Fibroblast of skin of scalp (primary cell): ENCODE measurements around the gene LGALS7B.
"Not testable (repeated sequence)": the region's sequence is repeated elsewhere in the genome, so short reads cannot be mapped to it uniquely, and the experiment has no call there.

Experiments
- DNase-seq: peaks from one replicate; pipeline ENCODE4 v3.0.0-alpha.2; 2013

LGALS7B gene

GRCh38 chr19:38825936-38826335 lies 36.9 kb downstream of the LGALS7B start:
- DNase-seq = not testable (repeated sequence)

DNA sequence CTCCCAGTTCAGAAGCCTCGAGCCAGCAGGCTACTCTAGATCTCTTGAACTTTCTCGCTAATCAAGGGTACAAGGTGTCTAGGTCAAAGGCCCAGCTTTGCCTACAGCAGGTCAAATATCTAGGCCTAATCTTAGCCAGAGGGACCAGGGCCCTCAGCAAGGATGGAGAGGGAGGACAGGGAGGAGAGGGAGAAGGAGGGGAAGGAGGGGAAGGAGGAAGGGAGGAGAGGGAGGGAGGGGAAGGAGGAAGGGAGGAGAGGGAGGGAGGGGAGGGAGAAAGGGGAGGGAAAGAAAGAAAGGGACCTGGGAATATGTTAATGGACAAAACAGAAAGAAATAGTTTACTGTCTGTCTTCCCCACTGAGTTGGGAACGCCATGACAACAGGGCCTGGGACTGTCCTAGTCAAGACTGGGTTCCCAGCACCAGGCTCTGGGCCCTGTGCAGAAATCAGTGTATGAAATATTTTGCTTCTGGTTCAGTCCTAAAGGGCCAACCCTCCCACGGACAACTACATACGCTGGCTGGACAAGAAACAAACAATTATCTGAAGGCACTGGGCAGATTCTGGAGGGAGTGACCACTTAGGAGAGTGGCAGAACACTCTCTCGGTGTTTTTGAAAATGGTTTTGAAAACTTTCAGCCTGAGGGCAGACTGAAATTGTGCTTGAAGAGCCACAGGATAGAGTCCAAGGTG lies 38.0 kb downstream of the LGALS7B start:
- no peak for DNase-seq

GRCh38 chr19:38829203-38829602 lies 40.2 kb downstream of the LGALS7B start:
- DNase-seq = peak; percentile 38

DNA sequence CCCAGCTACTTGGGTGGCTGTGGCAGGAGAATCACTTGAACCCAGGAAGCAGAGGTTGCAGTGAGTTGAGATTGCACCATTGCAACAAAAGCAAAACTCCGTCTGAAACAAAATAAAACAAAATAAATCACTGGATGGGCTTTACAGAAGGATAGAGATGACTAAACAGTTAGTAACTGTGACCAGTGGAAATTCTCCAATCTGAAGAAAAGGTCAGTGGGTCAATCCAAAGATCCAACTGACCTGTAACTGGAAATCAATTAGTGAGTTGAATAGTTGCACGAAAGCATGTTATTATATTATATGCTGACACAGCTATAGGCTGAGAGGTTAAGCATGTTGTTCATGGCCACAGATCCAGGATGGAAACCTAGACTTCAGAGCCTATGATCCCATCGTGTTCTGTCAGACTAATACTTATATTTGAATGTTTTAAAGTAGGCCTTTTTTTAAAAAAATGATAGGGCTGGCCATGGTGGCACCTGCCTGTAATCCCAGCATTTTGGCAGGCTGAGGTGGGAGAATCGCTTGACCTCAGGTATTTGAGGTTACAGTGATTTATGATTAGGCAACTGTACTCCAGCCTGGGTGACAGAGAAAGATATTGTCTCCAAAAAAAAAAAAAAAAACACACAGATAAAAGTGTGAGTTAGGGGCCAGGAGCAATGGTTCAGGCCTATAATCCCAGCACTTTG lies 41.2 kb downstream of the LGALS7B start:
- DNase-seq = no peak

- peak; percentile 89 for DNase-seq
Observed at GRCh38 chr19:38831142-38831605, 42.2 kb downstream of the LGALS7B start.

DNA sequence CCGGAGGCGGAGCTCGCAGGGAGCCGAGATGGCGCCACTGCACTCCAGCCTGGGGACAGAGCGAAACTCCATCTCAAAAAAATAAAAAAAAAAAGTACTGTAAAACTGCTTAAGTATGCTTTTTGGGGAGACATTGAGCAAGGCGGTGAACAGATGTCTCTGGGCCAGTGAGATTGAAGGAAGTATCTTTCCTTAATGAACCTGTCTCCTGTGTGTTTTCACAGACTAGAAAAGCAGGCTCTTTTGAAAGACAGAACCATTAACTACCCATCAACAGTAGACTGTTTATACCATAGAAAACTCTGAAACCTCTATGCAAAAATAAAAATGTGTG lies 44.1 kb downstream of the LGALS7B start:
- DNase-seq = no peak

DNA sequence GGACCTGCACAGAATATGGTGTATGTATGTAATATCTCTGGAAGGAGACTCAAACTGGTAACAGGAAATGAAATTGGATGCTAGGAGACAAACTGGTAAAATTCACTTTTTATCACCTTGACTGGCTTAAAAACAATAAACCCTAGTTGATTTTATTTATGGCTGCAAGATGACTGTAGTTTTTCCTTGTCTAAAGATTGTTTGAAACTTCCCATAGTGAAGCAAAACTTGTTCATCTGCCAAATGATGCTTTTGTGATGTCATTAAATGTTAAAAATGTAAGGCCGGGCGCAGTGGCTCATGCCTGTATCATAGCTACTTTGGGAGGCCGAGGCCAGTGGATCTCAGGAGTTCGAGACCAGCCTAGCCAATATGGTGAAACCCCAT lies 45.1 kb downstream of the LGALS7B start:
- DNase-seq = no peak

DNA sequence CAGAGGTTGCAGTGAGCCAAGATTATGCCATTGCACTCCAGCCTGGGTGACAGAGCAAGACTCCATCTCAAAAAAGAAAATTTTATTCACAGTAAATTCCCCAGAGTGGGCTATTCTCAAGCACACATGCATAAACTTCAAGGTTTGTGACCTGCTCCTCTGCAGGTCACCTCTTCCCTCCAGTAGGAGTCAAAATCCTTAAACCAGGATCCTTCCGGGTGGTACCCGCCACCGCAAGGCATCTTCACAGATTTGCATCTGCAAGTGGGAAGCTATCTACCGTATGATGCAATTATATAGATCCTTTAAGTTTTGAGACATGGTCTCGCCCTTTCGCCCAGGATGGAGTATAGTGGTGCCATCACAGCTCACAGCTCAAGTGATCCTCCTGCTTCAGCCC lies 45.6 kb downstream of the LGALS7B start:
- DNase-seq = no peak

GRCh38 chr19:38836159-38836982 lies 47.4 kb downstream of the LGALS7B start:
- DNase-seq = no peak

- no peak for DNase-seq
Observed at GRCh38 chr19:38836983-38837626, 48.1 kb downstream of the LGALS7B start.

GRCh38 chr19:38837656-38838121 lies 48.7 kb downstream of the LGALS7B start:
- no peak for DNase-seq

- DNase-seq = no peak
Observed at GRCh38 chr19:38838208-38838985, 49.4 kb downstream of the LGALS7B start.

DNA sequence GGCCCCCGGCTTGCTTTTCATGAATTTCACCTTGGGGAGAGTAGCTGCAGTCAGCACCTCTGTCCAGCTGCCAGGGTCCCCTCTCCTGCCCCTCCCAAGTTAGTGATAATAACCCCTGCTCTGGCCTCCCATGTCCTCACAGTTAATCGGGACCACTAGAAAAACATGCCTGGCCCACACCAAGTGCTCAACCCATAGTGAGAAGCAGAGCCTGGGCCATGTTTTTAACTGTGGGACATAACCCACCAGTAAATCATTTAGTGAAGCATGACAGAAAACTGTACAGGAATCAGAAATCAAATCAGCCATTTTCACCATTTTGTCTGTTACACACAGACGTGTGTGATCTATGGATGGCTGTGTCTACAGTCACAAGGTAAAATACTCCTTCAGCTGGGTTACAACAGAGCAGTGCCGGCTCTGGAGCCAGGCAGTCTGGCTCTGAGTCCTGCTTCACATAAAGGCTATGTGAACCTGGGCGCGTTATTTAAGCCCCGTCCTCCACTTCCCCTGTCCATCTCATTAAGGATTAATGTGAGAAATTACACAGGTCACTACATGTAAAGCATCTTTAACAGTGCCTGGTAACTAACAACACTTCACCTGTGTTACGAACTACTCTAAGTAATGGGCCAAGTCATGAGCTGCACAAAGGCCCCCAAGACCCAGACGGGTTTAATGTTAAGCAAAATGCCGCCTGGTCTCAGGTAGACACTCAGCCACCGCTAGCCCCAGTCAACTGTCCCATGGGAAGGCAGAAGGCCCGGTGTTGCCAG lies 50.2 kb downstream of the LGALS7B start:
- DNase-seq = no peak

DNA sequence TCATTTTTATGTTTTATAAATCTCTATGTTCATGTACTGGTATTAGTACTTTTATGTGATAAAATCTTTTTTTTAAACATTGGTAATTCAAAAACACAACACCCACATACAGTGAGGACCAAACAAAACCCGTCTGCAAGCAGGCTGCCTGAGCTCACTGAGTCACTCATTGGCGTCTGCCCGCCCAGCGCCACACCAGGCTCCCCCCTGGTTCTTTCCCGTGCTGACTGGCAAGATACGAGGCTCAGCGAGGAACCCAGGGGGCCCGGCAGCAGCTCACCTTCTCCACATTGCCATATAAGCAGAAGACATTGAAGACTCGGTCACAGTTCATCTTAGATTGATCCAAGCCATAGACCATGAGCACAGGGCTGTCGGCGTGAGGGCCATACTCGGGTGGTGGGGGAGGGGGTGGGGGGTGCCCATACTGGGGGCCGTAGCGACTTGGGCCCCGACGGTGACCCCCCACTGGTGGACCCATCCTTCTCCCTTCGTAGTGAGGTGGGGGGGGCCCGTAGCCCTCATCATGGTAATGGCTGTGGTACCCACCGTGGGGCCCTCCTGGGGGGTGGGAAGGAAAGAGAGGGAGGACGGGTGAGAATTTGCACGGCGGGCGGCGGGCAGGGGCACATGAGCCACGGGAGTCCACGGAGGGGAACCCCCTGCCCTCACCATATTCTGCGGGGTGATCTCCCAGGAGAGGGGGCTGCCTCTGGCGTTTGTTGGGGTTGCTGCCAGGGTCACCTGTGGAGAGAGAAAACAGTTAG lies 51.0 kb downstream of the LGALS7B start:
- no peak for DNase-seq

DNA sequence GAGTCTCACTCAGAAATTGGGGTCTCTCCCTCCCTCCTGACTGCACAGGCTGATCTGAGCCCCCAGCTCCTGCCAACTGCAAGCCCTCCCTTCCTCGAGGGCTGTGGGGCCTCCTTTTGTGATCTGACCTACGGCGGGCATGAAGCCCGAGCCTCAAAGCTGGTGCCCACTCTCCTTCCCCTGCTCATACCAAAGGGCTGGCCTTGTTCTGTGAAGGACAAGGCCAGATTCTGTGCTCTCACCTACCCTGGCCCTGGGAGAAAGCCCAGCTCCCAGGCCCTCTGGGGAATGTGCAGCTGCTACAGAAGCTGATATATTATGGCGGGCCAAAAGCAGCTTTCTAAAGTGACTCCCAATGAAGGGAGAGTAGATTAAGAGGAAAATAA lies 51.6 kb downstream of the LGALS7B start:
- DNase-seq = no peak
